ENCODE measurements around the gene RSRC1.

DNA sequence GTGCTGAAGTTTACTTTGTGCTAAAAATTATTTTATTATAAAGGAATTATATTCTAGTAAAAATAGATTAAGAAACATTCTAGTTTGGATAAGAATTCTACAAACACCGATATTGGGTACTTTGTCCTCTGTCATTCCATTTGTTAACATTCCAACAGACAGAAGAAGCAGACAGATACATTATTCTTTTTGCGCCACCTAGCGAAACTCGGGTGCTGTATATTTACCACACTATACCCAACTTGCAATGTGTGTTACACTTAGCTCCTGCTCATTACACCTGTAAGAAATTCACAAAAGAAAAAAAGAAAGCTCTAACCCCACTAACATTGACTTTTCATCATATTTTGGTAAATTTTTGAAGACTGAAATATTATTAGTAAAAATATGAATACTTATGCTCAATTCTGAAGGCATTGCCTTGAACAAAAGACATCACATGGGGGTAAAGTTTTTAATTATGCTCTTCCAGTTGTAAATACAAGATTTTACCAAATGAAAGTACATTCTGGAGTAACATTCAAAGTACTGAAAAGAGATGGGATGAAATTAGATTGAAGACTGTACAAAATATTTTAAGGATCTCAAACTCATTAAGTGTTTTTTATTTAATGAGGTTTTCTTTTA, 324.6 kb downstream of the RSRC1 start:
- no peak for TF ChIP-seq POLR2AphosphoS5 (IDR thresholded peaks at IDR 0.05; ENCODE audit: low read depth, low read length)
- TF ChIP-seq, protein P1, sequence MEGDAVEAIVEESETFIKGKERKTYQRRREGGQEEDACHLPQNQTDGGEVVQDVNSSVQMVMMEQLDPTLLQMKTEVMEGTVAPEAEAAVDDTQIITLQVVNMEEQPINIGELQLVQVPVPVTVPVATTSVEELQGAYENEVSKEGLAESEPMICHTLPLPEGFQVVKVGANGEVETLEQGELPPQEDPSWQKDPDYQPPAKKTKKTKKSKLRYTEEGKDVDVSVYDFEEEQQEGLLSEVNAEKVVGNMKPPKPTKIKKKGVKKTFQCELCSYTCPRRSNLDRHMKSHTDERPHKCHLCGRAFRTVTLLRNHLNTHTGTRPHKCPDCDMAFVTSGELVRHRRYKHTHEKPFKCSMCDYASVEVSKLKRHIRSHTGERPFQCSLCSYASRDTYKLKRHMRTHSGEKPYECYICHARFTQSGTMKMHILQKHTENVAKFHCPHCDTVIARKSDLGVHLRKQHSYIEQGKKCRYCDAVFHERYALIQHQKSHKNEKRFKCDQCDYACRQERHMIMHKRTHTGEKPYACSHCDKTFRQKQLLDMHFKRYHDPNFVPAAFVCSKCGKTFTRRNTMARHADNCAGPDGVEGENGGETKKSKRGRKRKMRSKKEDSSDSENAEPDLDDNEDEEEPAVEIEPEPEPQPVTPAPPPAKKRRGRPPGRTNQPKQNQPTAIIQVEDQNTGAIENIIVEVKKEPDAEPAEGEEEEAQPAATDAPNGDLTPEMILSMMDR (IDR thresholded peaks at IDR 0.05), result peak; percentile 82; the same call in 1 of the 2 replicates
